Skeletal muscle satellite cell (primary cell): Measurements from ENCODE around the gene HS3ST4.

Experiments used
- H3K27me3 ChIP-seq: 2 replicates; pipeline ENCODE4 v1.7.0; 2013; ENCODE audit warnings: low read length; ENCODE audit not compliant: control insufficient read depth, insufficient read depth
- H3K36me3 ChIP-seq: 2 replicates; pipeline ENCODE4 v1.7.0; 2013; ENCODE audit warnings: mild to moderate bottlenecking, control low read depth, low read length; ENCODE audit not compliant: insufficient read depth
- H3K4me1 ChIP-seq: 2 replicates; pipeline ENCODE4 v1.7.0; 2013; ENCODE audit warnings: low read length; ENCODE audit not compliant: control insufficient read depth, insufficient read depth
- H3K4me2 ChIP-seq: 2 replicates; pipeline ENCODE4 v1.7.0; 2013; ENCODE audit warnings: mild to moderate bottlenecking, low read length
- H3K4me3 ChIP-seq: 2 replicates; pipeline ENCODE4 v1.7.0; 2013; ENCODE audit warnings: low read length
- H3K9ac ChIP-seq: 2 replicates; pipeline ENCODE4 v1.7.0; 2013; ENCODE audit warnings: mild to moderate bottlenecking, low read depth, low read length, moderate library complexity
- H3K9me3 ChIP-seq: replicated peaks from 2 replicates; pipeline ENCODE4 v1.7.0; 2013; ENCODE audit warnings: mild to moderate bottlenecking, control low read depth, low read length

HS3ST4 gene

GRCh38 chr16:25783226-25783625, 91.5 kb downstream of the HS3ST4 start:
- no peaks in the 10 kb centered on the region for H3K27me3 ChIP-seq
- no peak overlapping the region for H3K9ac ChIP-seq
- no peaks in the 10 kb centered on the region for H3K36me3 ChIP-seq
- H3K9me3 ChIP-seq = peaks cover 8% of the 10 kb centered on the region
- no peak overlapping the region for H3K4me3 ChIP-seq
- no peak overlapping the region for H3K4me2 ChIP-seq
- no peaks in the 10 kb centered on the region for H3K4me1 ChIP-seq

GRCh38 chr16:25785361-25785760, 93.6 kb downstream of the HS3ST4 start:
- H3K9ac ChIP-seq = no peak overlapping the region
- peaks cover 4% of the 10 kb centered on the region for H3K9me3 ChIP-seq
- no peak overlapping the region for H3K4me3 ChIP-seq

GRCh38 chr16:25786748-25787147, 95.0 kb downstream of the HS3ST4 start:
- no peaks in the 10 kb centered on the region for H3K36me3 ChIP-seq

More at GRCh38 chr16:25785361-25785760, 93.6 kb downstream of the HS3ST4 start:
- H3K36me3 ChIP-seq = no peaks in the 10 kb centered on the region
- no peaks in the 10 kb centered on the region for H3K4me1 ChIP-seq
- no peak overlapping the region for H3K4me2 ChIP-seq
- H3K27me3 ChIP-seq = no peaks in the 10 kb centered on the region

GRCh38 chr16:25788637-25789036, 96.9 kb downstream of the HS3ST4 start:
- Histone ChIP-seq H3K4me1 (no peaks in the 10 kb centered on the region), H3K9me3 (no peaks in the 10 kb centered on the region), H3K36me3 (no peaks in the 10 kb centered on the region), H3K27me3 (no peaks in the 10 kb centered on the region), H3K4me2 (no peak overlapping the region), H3K9ac (no peak overlapping the region), H3K4me3 (no peak overlapping the region)

More at GRCh38 chr16:25786748-25787147, 95.0 kb downstream of the HS3ST4 start:
- Histone ChIP-seq H3K27me3 (no peaks in the 10 kb centered on the region), H3K9me3 (no peaks in the 10 kb centered on the region), H3K9ac (no peak overlapping the region), H3K4me2 (no peak overlapping the region), H3K4me1 (no peaks in the 10 kb centered on the region), H3K4me3 (no peak overlapping the region)

GRCh38 chr16:25796239-25796638, 104.5 kb downstream of the HS3ST4 start:
- no peaks in the 10 kb centered on the region for H3K27me3 ChIP-seq
- H3K9me3 ChIP-seq = no peaks in the 10 kb centered on the region
- no peak overlapping the region for H3K4me3 ChIP-seq
- H3K4me2 ChIP-seq = no peak overlapping the region
- H3K4me1 ChIP-seq = no peaks in the 10 kb centered on the region
- H3K36me3 ChIP-seq = no peaks in the 10 kb centered on the region
- no peak overlapping the region for H3K9ac ChIP-seq

- Histone ChIP-seq H3K27me3 (no peaks in the 10 kb centered on the region), H3K4me2 (no peak overlapping the region), H3K4me1 (no peaks in the 10 kb centered on the region), H3K9me3 (no peaks in the 10 kb centered on the region), H3K4me3 (no peak overlapping the region), H3K9ac (no peak overlapping the region), H3K36me3 (no peaks in the 10 kb centered on the region)
Observed at GRCh38 chr16:25798065-25798464, 106.3 kb downstream of the HS3ST4 start.

GRCh38 chr16:25799816-25800215, 108.1 kb downstream of the HS3ST4 start:
- no peak overlapping the region for H3K4me3 ChIP-seq
- no peaks in the 10 kb centered on the region for H3K9me3 ChIP-seq
- H3K4me1 ChIP-seq = no peaks in the 10 kb centered on the region
- no peak overlapping the region for H3K9ac ChIP-seq
- H3K36me3 ChIP-seq = no peaks in the 10 kb centered on the region
- H3K27me3 ChIP-seq = no peaks in the 10 kb centered on the region
- H3K4me2 ChIP-seq = no peak overlapping the region

- no peak overlapping the region for H3K4me3 ChIP-seq
Observed at GRCh38 chr16:25812215-25812614, 120.5 kb downstream of the HS3ST4 start.

GRCh38 chr16:25817295-25817694, 125.5 kb downstream of the HS3ST4 start:
- Histone ChIP-seq H3K4me3 (no peak overlapping the region), H3K9me3 (peaks cover 4% of the 10 kb centered on the region), H3K36me3 (no peaks in the 10 kb centered on the region), H3K4me1 (no peaks in the 10 kb centered on the region), H3K27me3 (no peaks in the 10 kb centered on the region), H3K9ac (no peak overlapping the region), H3K4me2 (no peak overlapping the region)

More at GRCh38 chr16:25812215-25812614, 120.5 kb downstream of the HS3ST4 start:
- peaks cover 4% of the 10 kb centered on the region for H3K9me3 ChIP-seq
- H3K9ac ChIP-seq = no peak overlapping the region
- H3K27me3 ChIP-seq = no peaks in the 10 kb centered on the region
- no peaks in the 10 kb centered on the region for H3K4me1 ChIP-seq
- no peaks in the 10 kb centered on the region for H3K36me3 ChIP-seq
- H3K4me2 ChIP-seq = no peak overlapping the region

- no peak overlapping the region for H3K4me2 ChIP-seq
- H3K27me3 ChIP-seq = no peaks in the 10 kb centered on the region
- no peak overlapping the region for H3K9ac ChIP-seq
- no peak overlapping the region for H3K4me3 ChIP-seq
- H3K9me3 ChIP-seq = peaks cover 2% of the 10 kb centered on the region
- H3K36me3 ChIP-seq = no peaks in the 10 kb centered on the region
- no peaks in the 10 kb centered on the region for H3K4me1 ChIP-seq
Observed at GRCh38 chr16:25817876-25818275, 126.1 kb downstream of the HS3ST4 start.

- Histone ChIP-seq H3K9me3 (no peaks in the 10 kb centered on the region), H3K36me3 (no peaks in the 10 kb centered on the region), H3K4me3 (no peak overlapping the region), H3K9ac (no peak overlapping the region), H3K4me1 (no peaks in the 10 kb centered on the region), H3K4me2 (no peak overlapping the region), H3K27me3 (no peaks in the 10 kb centered on the region)
Observed at GRCh38 chr16:25823891-25824290, 132.1 kb downstream of the HS3ST4 start.

GRCh38 chr16:25827709-25828108, 135.9 kb downstream of the HS3ST4 start:
- Histone ChIP-seq H3K9ac (no peak overlapping the region), H3K36me3 (no peaks in the 10 kb centered on the region), H3K27me3 (no peaks in the 10 kb centered on the region), H3K4me3 (no peak overlapping the region), H3K4me1 (no peaks in the 10 kb centered on the region), H3K9me3 (no peaks in the 10 kb centered on the region), H3K4me2 (no peak overlapping the region)
